ENCODE data around the gene ARPC1A.

The ARPC1A gene

GRCh38 chr7:99407872-99408378, 82.2 kb downstream of the ARPC1A start:
- no peak for TF ChIP-seq CTCF (IDR thresholded peaks at IDR 0.05; ENCODE audit: low read depth, low read length, poor library complexity, severe bottlenecking)
- no peak for TF ChIP-seq EZH2phosphoT487 (IDR thresholded peaks at IDR 0.05; ENCODE audit: borderline replicate concordance, low read length)
- Histone ChIP-seq H3K27me3 (ENCODE audit: control insufficient read depth, low read length) (no peaks in the 10 kb centered on the region), H3K4me3 (ENCODE audit: low read length) (peak overlapping the region; percentile 83), H3K27ac (ENCODE audit: low read depth, low read length) (peak overlapping the region; percentile 76), H3K79me2 (ENCODE audit: control insufficient read depth, low read length) (peaks cover 96% of the 10 kb centered on the region), H3K36me3 (ENCODE audit: control insufficient read depth, low read length) (peaks cover 86% of the 10 kb centered on the region), H4K20me1 (ENCODE audit: control insufficient read depth, insufficient read depth, low read depth, low read length) (peaks cover 32% of the 10 kb centered on the region), H3K4me1 (ENCODE audit: control insufficient read depth, low read length) (peaks cover 33% of the 10 kb centered on the region), H3K9me3 (ENCODE audit: control insufficient read depth, insufficient read depth, low read length) (no peaks in the 10 kb centered on the region), H3K9me2 (replicated peaks; ENCODE audit: control insufficient read depth, low read length) (no peaks in the 10 kb centered on the region), H3K4me2 (ENCODE audit: low read length) (peak overlapping the region; percentile 85), H3F3A (ENCODE audit: control insufficient read depth, insufficient read depth) (peaks cover 11% of the 10 kb centered on the region)

GRCh38 chr7:99408379-99409191, 82.9 kb downstream of the ARPC1A start, which contains the start of the genes BUD31 and PDAP1:
BUD31 (plus strand) TSS chr7:99408969; CDS start chr7:99411093, 2,124 bp downstream.
PDAP1 (minus strand) TSS chr7:99408597; CDS start chr7:99408548, 49 bp downstream.
- no peaks in the 10 kb centered on the region for H3K27me3 ChIP-seq (ENCODE audit: control insufficient read depth, low read length)
- peaks cover 33% of the 10 kb centered on the region for H3K4me1 ChIP-seq (ENCODE audit: control insufficient read depth, low read length)
- H3K27ac ChIP-seq (ENCODE audit: low read depth, low read length) = peak within 1 kb of the TSS; percentile 76
- peaks cover 93% of the 10 kb centered on the region for H3K79me2 ChIP-seq (ENCODE audit: control insufficient read depth, low read length)
- peak within 1 kb of the TSS; percentile 85 for H3K4me2 ChIP-seq (ENCODE audit: low read length)
- no peak for TF ChIP-seq CTCF (IDR thresholded peaks at IDR 0.05; ENCODE audit: low read depth, low read length, poor library complexity, severe bottlenecking)
- no peak for TF ChIP-seq EZH2phosphoT487 (IDR thresholded peaks at IDR 0.05; ENCODE audit: borderline replicate concordance, low read length)
- no peaks in the 10 kb centered on the region for H3K9me3 ChIP-seq (ENCODE audit: control insufficient read depth, insufficient read depth, low read length)
- H4K20me1 ChIP-seq (ENCODE audit: control insufficient read depth, insufficient read depth, low read depth, low read length) = peaks cover 32% of the 10 kb centered on the region; the same call in 1 of the 2 replicates
- H3F3A ChIP-seq (ENCODE audit: control insufficient read depth, insufficient read depth) = peaks cover 11% of the 10 kb centered on the region
- H3K36me3 ChIP-seq (ENCODE audit: control insufficient read depth, low read length) = peaks cover 86% of the 10 kb centered on the region
- H3K9me2 ChIP-seq (replicated peaks; ENCODE audit: control insufficient read depth, low read length) = no peaks in the 10 kb centered on the region
- H3K4me3 ChIP-seq (ENCODE audit: low read length) = peak within 1 kb of the TSS; percentile 83

GRCh38 chr7:99409192-99409572, 83.5 kb downstream of the ARPC1A start:
- H3K4me2 ChIP-seq (ENCODE audit: low read length) = peak overlapping the region; percentile 85
- H3K4me3 ChIP-seq (ENCODE audit: low read length) = peak overlapping the region; percentile 83
- H3K79me2 ChIP-seq (ENCODE audit: control insufficient read depth, low read length) = peaks cover 87% of the 10 kb centered on the region
- H3K27me3 ChIP-seq (ENCODE audit: control insufficient read depth, low read length) = no peaks in the 10 kb centered on the region
- no peaks in the 10 kb centered on the region for H3K9me2 ChIP-seq (replicated peaks; ENCODE audit: control insufficient read depth, low read length)
- H3K9me3 ChIP-seq (ENCODE audit: control insufficient read depth, insufficient read depth, low read length) = no peaks in the 10 kb centered on the region
- peaks cover 84% of the 10 kb centered on the region for H3K36me3 ChIP-seq (ENCODE audit: control insufficient read depth, low read length)
- TF ChIP-seq CTCF (IDR thresholded peaks at IDR 0.05; ENCODE audit: low read depth, low read length, poor library complexity, severe bottlenecking) = no peak
- no peak for TF ChIP-seq EZH2phosphoT487 (IDR thresholded peaks at IDR 0.05; ENCODE audit: borderline replicate concordance, low read length)
- H3F3A ChIP-seq (ENCODE audit: control insufficient read depth, insufficient read depth) = peaks cover 11% of the 10 kb centered on the region
- peak overlapping the region; percentile 76 for H3K27ac ChIP-seq (ENCODE audit: low read depth, low read length)
- H4K20me1 ChIP-seq (ENCODE audit: control insufficient read depth, insufficient read depth, low read depth, low read length) = peaks cover 32% of the 10 kb centered on the region; the same call in 1 of the 2 replicates
- H3K4me1 ChIP-seq (ENCODE audit: control insufficient read depth, low read length) = peaks cover 33% of the 10 kb centered on the region

Data from DOHH2 (cell line).